ENCODE measurements around the gene OR10R2.

OR10R2 gene

DNA sequence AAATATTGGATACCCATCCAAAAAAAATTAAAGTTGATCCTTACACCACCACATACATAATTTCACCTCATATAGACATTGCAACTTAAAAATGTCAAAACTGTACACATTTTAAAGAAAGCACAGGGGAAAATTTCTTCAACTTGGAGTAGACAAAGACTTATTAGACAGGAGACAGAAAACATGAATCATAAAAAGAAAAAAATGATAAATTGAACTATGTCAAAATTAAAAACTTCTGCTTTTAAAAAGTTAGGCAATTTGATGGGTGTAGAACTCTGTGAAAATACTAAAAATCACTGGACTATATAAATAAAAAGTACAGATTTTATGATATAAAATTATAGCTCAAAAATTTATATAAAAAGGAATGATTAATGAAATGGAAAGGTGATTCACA lies 14.8 kb upstream of the OR10R2 start:
- TF ChIP-seq, protein P1, sequence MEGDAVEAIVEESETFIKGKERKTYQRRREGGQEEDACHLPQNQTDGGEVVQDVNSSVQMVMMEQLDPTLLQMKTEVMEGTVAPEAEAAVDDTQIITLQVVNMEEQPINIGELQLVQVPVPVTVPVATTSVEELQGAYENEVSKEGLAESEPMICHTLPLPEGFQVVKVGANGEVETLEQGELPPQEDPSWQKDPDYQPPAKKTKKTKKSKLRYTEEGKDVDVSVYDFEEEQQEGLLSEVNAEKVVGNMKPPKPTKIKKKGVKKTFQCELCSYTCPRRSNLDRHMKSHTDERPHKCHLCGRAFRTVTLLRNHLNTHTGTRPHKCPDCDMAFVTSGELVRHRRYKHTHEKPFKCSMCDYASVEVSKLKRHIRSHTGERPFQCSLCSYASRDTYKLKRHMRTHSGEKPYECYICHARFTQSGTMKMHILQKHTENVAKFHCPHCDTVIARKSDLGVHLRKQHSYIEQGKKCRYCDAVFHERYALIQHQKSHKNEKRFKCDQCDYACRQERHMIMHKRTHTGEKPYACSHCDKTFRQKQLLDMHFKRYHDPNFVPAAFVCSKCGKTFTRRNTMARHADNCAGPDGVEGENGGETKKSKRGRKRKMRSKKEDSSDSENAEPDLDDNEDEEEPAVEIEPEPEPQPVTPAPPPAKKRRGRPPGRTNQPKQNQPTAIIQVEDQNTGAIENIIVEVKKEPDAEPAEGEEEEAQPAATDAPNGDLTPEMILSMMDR (IDR thresholded peaks at IDR 0.05; ENCODE audit: low read length, missing control alignments): no peak
- no peak overlapping the region for H3K4me3 ChIP-seq (replicated peaks; ENCODE audit: low read depth, low read length)
- no peak for DNase-seq (ENCODE audit: low read depth)

GRCh38 chr1:158458263-158458662 lies 13.8 kb upstream of the OR10R2 start:
- H3K4me3 ChIP-seq (replicated peaks; ENCODE audit: low read depth, low read length): no peak overlapping the region
- TF ChIP-seq, protein P1 (IDR thresholded peaks at IDR 0.05; ENCODE audit: low read length, missing control alignments): no peak
- no peak for DNase-seq (ENCODE audit: low read depth)

DNA sequence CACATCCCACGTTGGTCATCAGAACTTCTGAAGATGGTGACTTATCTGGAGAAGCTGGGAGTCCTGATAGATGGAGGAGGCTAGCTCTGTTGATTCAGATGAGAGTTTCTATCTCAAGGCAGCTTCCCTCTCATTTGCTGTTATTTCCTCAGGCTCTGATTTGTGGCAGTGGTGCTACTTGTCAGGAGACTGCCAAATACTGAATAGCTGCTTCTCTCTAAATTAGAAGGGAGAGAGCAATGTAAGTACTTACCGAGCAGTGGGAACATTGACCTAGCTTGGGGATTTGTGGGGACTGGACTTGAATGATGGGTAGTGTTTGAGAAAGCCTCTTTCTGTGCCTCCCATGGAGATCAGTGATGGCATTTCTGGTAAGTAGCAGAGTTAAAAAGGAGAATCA lies 10.5 kb upstream of the OR10R2 start, which contains the start of gene OR10K1:
OR10K1 (plus strand) TSS at position 301 of the 400 bp plus-strand sequence. CDS start 3,728 bp downstream, outside the sequence.
- H3K4me3 ChIP-seq (replicated peaks; ENCODE audit: low read depth, low read length): no peak within 1 kb of the TSS
- DNase-seq (ENCODE audit: low read depth): no peak

GRCh38 chr1:158485455-158485854 lies 13.4 kb downstream of the OR10R2 start:
- TF ChIP-seq, protein P1 (IDR thresholded peaks at IDR 0.05; ENCODE audit: low read length, missing control alignments): no peak
- DNase-seq (ENCODE audit: low read depth): no peak
- H3K4me3 ChIP-seq (replicated peaks; ENCODE audit: low read depth, low read length): no peak overlapping the region

More for the DNA sequence above, 10.5 kb upstream of the OR10R2 start, which contains the start of gene OR10K1:
- TF ChIP-seq, protein P1 (IDR thresholded peaks at IDR 0.05; ENCODE audit: low read length, missing control alignments): no peak

- H3K4me3 ChIP-seq (replicated peaks; ENCODE audit: low read depth, low read length): no peak overlapping the region
- TF ChIP-seq, protein P1 (IDR thresholded peaks at IDR 0.05; ENCODE audit: low read length, missing control alignments): no peak
- DNase-seq (ENCODE audit: low read depth): no peak
Measured at GRCh38 chr1:158491316-158491715, 19.3 kb downstream of the OR10R2 start.

DNA sequence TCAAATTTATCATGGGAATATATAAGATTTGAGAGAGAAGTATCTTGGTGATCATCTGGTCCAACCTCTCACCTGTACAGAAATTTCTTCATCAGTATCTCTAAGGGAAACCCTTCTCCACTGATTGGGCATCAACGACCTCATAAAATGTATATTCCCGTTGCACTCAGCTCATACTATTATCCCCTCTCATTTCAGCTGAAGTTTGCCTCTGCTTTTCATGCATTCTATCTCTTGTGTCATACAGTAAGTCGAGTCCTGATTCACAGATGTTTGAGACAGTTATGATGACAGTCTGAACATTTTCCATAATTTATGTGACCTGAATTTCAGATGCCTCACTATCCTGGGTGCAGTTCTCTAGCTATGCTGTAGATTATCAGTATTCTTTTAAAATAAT lies 21.0 kb downstream of the OR10R2 start:
- H3K4me3 ChIP-seq (replicated peaks; ENCODE audit: low read depth, low read length): no peak overlapping the region
- TF ChIP-seq, protein P1 (IDR thresholded peaks at IDR 0.05; ENCODE audit: low read length, missing control alignments): no peak
- DNase-seq (ENCODE audit: low read depth): no peak

DNA sequence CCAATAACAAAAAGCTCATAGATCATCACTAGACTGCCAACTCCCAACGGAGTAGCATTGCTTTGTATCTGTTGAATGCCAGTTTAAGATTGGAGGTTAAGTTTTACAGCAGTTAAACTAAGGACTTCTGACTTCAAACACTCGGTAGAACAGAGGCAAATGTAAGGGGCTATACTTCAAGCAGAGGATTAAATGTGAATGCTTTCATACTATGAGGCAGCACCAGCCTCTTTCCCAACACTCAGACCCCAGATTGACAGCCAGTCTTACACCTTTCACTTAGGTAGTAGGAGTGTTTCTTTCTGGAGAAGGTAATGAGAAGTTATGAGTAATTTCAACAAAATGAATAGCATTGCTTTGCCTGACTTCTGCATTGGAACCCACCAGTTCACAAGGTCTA lies 22.8 kb downstream of the OR10R2 start:
- TF ChIP-seq, protein P1 (IDR thresholded peaks at IDR 0.05; ENCODE audit: low read length, missing control alignments): no peak
- H3K4me3 ChIP-seq (replicated peaks; ENCODE audit: low read depth, low read length): no peak overlapping the region
- no peak for DNase-seq (ENCODE audit: low read depth)

Measured in fibroblast of pulmonary artery (primary cell).